RWPE1 (cell line): ENCODE data around the gene HAND2.

Source experiments
- CTCF ChIA-PET: fragments of 350-600 bp; sonication (Branson Sonifier 250); formaldehyde crosslinking; extraction: SDS; loops from one replicate; lab custom pipeline; 2021; lab: Yijun Ruan, JAX
- POLR2A ChIA-PET: fragments of 400-600 bp; formaldehyde crosslinking; extraction: SDS; loops from one replicate; lab custom pipeline; 2020; ENCODE audit warnings: antibody characterized with exemption; ENCODE audit not compliant: low non-redundant PET; lab: Yijun Ruan, JAX
- DNase-seq: peaks from one replicate; pipeline ENCODE4 v3.0.0; 2012; ENCODE audit warnings: low spot score
- H3K27ac ChIP-seq: fragments of 450-650 bp; 2 replicates; pipeline ENCODE4 v1.5.1; 2017
- CTCF ChIP-seq: fragments of 450-650 bp; conservative IDR thresholded peaks from 2 replicates; pipeline ENCODE4 v1.5.1; 2017; ENCODE audit warnings: low read depth, mild to moderate bottlenecking

Gene HAND2

DNA sequence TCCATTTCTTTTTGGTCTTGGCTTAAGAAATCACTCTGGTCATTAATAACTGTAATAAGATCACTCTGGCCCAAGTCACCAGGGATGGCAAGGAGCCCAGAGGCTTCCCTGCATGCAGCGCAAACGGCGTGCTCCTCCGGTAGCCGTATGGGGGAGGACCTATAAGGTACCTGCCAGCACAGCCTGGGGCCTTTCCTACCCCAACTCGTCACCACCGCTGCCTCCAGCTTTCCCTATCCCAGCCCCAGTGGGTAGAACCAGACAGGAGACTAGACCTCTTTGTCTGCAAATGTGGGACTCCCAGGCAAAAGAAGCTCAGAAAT, 25.9 kb downstream of the HAND2 start:
- H3K27ac ChIP-seq, result no peak overlapping the region
- DNase-seq, result no peak
- CTCF ChIA-PET, result no interaction called here
- no peak for TF ChIP-seq CTCF
- POLR2A ChIA-PET, result no interaction called here

DNA sequence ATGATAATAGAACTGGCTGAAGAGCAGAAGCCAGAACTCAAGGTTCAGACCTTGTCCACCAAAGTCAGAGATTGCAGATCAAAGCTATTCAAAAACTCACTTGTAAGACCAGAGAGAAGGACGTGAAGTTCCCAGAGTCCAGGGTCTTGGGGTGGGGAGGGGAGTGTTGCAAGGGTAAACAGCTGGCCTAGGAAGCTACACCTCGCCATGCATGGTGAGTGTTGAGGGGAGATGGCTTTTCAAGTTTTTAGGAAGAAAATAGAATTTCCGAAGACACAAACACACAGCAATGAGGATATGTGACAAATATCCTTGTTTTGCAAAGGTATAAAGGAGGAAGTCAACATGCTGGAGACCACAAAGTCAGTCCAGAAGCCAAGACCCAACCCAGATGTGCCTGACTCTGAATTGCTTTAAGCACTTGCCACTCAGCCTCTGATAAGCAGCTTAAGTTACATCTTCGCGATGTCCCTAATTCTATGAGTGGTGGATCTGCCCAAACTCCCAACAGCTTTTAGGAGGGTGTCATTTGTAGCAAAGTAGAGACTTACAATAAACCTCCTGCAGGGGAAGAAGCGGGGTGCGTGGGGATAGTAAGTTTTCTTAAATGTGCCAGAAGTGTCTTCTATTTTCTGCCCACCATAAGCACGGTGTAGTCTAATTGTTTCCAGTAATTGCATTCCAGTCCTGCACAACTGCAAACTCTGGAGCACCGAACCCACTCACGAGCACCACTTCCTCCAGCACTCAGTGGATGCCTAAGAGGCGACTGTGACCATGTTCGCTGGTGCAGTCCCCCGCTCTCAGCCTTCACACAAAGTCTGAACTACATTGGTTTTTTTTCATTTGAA, 26.5 kb downstream of the HAND2 start:
- POLR2A ChIA-PET, result no interaction called here
- no peak overlapping the region for H3K27ac ChIP-seq
- no peak for TF ChIP-seq CTCF
- DNase-seq, result no peak
- CTCF ChIA-PET, result interaction anchor here (0.6 kb wide), 1 partner anchor 13 kb away, joined by 4 read pairs; no protein-coding TSS in a partner anchor

DNA sequence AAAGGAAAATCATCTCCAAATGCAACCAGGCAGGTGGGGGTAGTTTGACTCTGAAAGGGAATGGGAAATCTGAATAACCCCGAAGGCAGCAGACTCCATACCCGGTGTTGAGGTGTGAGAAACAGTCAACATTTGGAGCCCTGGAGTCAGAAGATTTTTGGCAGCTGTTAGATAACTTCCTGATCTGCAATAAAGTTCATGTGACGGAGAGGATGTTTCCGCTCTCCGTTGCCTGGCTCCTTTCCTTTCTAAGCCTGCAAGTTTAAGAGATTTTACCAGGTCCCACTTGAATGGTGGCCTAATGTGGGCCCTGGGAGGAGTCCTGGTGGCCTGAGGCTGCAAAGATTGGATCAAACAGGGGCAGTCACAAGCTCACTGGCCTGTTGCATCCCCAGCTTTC, 27.7 kb downstream of the HAND2 start:
- ChIA-PET POLR2A (no interaction called here), CTCF (interaction anchor here (0.6 kb wide), 1 partner anchor 592 kb away, joined by 3 read pairs; no protein-coding TSS in a partner anchor)
- TF ChIP-seq CTCF, result no peak
- no peak overlapping the region for H3K27ac ChIP-seq
- DNase-seq, result no peak

GRCh38 chr4:173501592-173502150, 28.4 kb downstream of the HAND2 start:
- no peak for DNase-seq
- no peak overlapping the region for H3K27ac ChIP-seq
- ChIA-PET POLR2A (no interaction called here), CTCF (no interaction called here)
- no peak for TF ChIP-seq CTCF

DNA sequence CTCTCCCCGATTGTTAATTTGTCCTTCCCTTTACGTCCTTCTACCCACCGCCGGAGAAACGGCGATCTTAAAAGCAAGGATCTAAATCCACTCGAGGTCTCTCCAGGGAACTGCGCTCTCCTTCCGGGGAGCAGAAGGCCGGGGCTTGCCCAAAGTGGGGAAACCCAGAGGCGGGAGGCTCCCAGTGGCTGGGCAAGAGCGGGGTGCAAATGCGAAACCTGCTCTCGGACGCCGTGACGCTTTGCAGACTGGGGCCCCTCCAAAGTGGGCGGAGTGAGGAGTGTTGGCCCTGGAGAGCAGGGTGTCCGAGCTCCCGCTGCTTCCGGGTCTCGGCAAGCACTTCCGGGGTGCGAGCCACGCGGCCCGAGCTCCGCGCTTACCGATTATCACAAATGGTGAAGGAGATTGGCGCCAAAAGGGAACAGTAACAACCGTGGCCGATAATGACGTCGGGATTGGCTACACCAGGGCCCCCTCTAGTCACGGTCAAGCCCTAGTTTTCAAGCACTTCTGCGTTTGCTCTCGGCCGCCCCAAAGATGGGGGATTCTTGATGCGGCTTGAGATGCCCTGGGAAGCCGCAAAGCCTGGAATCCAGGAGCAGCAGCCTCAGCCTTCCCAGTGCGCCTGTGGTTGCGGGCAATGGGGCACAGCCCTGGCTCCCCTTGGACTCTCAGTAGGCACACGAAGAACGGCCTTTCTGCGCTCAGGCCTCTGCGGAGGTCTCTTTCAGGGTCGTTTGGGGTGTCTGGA, 29.0 kb downstream of the HAND2 start:
- TF ChIP-seq CTCF, result no peak
- POLR2A ChIA-PET, result no interaction called here
- CTCF ChIA-PET, result no interaction called here
- H3K27ac ChIP-seq, result no peak overlapping the region
- DNase-seq, result no peak
